ENCODE results near the gene MRAS. TPM values are rescaled to one million over a fixed set of nuclear protein-coding genes. Genes with fewer than 3 reads are reported as not detected.

MRAS gene
- 7.7 and 13.3 TPM in 2 replicates for total RNA-seq

DNA sequence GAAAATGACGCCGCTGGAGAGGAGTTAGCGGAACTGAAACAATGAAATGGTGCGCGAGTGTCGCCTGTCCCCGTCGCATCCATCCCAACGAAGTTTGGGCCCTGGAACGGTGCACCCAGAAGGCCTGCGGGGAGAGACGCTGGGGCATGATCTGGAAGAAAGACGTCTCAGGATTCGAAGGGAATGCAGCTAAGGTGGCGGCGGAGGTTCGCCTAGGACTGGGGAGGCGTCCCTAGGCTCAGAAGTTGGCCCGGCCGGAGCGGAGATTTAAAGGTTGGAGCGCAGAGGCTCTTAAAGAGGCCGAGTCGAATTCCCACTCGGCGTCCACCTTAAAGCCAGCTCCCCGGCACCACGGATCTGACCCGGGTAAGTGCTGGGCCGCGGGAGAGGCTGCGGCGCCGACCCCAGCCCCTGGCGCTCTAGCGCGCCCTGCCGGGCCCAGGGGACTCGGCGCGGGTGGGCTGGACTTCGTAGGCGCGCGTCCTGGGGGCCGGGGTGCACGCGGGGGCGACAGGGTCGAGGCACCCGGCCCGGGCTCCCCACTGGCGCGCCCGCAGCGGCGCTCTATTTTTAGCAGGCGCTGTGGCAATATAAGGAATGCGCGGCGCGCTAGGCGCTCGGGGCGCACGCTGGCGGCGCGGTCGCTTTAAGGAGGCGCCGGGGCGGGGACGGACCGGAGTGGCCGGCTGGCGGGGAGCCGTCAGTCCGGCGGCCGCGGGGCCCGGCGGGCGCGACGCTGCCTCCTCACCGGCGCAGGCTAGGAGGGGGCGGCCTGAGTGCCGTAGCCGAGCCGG, at the start of gene MRAS:
Gene MRAS (plus strand): TSS at position 620 of the 794 bp plus-strand sequence. CDS start 24,305 bp downstream, outside the sequence.
- no peak for DNase-seq (ENCODE audit: low read depth, low spot score)

DNA sequence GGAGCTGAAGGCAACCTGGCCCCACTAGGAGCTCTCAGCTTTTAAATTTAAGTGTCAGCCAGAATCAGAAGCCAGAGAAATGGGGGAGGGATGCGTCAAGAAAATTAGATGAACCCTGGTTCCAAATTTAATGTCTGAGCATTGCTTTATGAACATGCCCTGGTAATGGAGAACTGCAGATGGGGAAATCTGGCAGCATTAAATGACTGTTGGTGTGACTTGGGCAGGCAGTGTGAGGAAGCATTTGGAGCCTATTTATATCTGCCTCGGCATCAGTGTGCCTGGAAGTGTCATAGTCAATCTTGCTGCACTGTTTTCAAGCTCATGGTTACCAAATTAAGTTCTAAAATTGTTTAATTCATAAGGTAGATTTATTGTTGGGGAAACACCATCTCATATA, 47.7 kb upstream of the MRAS start:
- DNase-seq (ENCODE audit: low read depth, low spot score), result no peak

DNA sequence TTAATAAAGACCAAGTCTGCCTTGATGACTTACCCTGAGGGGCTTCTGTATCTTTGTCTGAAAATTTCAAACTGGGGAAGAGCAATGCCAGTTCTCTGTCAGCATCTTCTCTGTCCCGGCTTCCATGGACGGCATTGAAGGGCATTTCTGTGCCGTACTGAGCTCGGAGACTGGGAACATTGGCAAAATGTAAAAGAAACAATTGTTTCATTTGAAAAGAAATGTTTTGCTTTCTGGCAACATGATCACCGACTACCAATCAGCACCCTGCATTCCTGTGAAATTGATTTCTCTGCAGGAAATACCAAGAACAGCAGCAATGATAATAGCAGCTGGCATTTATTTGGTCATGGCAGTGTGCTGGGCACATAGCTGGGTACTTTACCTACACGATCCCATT, 44.9 kb upstream of the MRAS start:
- DNase-seq (ENCODE audit: low read depth, low spot score), result no peak

DNA sequence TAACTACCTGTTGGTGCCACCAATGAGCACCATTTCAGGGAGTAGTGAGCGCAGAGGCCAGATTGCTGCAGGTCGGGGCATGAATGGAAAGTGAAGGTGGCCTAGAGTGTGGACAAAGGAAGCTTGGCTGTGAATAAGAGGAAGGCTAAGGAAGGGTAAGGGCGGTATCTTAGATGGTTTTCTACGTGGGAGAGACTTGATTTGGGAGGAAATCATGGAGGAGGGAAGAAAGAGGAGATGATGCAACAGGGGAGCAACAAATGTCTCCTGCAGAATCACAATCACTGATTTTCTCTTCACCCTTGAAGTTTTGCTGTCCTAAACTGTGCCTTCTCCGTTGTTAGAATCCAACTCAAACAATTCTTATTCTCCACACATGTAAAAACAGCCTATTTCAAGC, 40.5 kb upstream of the MRAS start:
- no peak for DNase-seq (ENCODE audit: low read depth, low spot score)

DNA sequence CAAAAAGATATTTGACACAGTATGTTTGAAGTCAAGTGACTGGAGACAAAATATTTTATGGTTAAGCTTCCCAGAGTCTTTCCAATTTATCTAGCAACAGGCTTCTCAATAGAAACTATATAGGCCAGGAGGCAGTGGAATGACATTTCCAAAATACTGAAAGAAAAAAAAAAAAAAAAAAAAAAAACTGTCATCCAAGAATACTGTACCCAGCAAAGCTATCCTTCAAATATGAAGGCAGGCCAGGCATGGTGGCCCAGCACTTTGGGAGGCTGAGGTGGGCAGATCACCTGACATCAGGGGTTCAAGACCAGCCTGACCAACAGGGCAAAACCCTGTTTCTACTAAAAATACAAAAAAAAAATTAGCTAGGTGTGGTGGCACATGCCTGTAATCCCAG, 39.6 kb upstream of the MRAS start:
- DNase-seq (ENCODE audit: low read depth, low spot score), result no peak

DNA sequence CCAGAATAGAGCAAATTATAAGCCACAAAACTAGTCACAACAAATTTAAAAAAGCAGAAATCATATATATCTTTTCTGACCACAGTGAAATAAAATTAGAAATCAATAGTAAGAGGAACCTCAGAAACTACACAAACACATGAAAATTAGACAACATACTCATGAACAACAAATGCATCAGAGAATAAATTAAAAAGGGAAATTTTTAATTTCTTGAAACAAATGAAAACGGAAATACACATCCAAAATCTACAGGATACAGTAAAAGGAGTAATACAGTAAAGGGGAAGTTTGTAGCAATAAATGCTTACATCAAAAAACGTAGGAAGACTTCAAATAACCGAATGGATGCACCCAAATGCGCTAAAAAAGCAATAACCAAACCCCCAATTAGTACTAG, 37.9 kb upstream of the MRAS start:
- DNase-seq (ENCODE audit: low read depth, low spot score), result no peak

DNA sequence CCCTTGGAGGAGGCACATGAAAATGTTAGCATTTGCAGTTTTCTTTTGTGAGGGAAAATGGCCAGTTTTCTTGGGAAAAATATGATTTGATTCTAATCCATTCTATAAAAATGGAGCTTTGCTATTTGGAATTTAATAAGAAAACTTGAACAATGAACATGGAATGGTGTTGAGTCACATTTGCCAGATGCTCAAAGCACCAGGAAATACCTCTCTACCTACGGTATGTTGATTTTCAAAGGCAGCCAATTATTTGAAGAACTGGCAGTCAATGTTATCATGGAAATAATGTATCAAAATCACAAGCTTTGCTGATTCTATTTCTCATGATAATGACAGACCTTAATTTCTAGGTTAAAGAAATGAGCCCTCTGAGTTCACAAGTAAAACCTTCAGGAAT, 33.6 kb upstream of the MRAS start:
- peak; percentile 68 for DNase-seq (ENCODE audit: low read depth, low spot score)

DNA sequence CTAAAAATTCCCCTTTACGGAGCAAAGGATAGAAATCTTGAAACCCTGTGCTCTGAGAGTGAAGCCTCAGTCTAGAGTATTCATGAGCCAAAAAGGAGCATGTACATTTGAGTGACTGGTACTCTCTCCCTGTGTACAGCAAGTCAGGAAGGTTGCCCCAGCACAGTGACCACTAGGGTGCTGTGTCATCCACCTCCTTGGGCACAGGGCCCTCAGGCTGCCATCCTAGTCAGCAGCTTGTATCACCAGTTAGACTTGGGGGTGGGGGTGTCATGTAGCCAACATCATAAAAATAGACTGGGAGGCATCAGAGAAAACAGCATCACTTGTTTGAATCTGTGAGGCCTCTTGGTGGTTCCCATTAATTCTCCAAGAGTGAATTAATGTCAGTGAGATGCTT, 30.7 kb upstream of the MRAS start:
- DNase-seq (ENCODE audit: low read depth, low spot score), result no peak

DNA sequence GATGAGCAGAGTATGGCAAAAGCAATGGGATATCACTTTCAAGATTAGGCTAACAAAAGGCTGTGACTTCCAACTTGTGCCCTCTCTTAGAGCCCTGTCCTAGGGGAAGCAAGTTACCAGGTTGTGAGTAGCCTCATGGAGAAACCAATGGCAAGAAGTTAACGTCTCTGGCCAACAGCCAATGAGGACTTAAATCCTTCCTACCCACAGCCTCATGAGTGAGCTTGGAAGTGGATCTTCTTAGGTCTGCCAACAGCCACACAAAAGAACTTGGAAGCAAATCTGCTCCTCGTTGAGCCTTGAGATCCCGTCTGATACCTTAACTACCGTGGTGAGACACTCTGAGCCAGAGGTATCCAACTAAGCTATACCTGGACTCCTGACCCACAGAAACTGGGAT, 24.4 kb upstream of the MRAS start:
- DNase-seq (ENCODE audit: low read depth, low spot score), result no peak

DNA sequence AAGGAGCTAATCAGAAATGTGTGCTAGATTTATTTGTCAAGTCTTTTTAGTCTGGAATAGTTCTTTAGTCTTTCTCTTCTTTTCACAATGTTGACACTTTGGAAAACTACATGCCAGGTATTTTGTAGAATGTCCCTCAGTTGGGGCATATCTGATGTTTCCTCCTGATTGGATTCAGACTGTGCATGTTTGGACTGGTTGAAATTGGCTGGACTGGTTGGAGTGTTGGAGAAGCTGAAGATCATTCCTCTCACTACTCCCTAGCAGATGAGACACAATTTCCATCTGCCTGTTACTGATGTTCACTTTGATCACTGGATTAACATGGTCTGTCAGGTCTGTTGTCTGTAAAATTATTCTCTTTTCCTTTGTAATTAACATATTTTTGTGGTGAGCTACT, 22.4 kb upstream of the MRAS start:
- DNase-seq (ENCODE audit: low read depth, low spot score), result no peak

DNA sequence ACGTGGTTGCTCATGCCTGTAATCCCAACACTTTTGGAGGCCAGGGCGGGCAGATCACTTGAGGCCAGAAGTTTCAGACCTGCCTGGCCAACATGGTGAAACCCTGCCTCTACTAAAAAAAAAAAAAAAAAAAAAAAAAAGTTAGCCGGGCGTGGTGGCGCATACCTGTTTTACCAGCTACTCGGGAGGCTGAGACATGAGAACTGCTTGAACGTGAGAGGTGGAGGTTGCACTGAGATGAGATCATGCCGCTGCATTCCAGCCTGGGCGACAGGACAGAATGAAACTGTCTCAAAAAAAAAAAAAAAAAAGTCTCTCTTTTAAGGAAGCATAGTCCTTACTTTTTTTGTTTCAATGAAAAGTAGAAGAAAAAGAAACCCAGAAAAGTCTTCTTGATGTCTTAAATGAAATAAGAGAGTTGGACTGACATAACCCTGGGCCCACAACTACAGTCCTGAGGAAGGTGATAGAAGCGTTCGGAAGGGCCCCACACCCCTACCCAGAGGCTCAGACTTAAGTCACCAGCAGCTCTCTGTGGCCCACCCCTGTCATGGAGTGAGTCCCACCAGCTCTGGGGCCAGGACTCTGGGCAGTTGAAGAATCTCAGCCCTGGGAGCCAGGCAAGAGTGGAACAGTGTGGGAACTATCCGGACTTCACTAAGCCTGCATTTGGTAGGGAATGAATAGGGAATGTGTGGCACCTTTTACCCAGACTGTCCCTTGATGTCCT, 21.3 kb upstream of the MRAS start:
- no peak for DNase-seq (ENCODE audit: low read depth, low spot score)

DNA sequence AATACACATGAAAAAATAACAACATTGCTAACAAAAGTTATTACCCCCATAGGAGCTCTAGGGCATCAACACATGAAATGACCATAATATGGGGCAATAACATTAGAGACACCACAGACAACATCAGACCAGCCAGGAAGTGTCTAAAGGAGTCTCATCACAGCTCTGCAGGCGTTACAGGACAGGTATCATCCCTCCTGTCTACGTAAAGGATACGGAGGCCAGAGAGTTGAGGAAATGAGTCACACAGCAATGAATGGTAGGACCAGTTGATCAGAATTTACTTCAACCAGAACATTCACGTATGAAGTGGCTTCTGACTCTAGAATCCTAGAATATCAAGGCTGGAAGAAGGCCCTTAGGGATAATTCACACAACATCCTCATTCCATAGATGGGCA, 20.5 kb upstream of the MRAS start:
- no peak for DNase-seq (ENCODE audit: low read depth, low spot score)

DNA sequence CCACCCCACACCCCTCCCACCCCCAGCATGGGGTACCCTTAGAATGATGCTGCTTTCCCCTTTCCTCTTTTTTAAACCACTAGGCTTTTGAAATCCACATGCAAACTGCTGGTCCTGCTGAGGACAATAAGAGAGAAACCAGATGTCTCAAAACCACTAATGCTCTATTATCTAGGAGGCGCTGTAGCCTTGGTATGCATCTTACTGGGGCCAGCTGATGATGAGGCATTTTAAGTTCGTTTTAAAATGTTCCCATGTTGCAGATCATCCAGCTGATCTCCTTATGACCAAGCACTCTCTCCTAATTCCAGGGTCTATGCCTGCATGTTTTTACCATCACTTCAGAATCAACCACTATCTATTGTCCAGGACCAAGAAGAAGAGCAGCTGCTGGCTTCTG, 20.0 kb upstream of the MRAS start:
- no peak for DNase-seq (ENCODE audit: low read depth, low spot score)

DNA sequence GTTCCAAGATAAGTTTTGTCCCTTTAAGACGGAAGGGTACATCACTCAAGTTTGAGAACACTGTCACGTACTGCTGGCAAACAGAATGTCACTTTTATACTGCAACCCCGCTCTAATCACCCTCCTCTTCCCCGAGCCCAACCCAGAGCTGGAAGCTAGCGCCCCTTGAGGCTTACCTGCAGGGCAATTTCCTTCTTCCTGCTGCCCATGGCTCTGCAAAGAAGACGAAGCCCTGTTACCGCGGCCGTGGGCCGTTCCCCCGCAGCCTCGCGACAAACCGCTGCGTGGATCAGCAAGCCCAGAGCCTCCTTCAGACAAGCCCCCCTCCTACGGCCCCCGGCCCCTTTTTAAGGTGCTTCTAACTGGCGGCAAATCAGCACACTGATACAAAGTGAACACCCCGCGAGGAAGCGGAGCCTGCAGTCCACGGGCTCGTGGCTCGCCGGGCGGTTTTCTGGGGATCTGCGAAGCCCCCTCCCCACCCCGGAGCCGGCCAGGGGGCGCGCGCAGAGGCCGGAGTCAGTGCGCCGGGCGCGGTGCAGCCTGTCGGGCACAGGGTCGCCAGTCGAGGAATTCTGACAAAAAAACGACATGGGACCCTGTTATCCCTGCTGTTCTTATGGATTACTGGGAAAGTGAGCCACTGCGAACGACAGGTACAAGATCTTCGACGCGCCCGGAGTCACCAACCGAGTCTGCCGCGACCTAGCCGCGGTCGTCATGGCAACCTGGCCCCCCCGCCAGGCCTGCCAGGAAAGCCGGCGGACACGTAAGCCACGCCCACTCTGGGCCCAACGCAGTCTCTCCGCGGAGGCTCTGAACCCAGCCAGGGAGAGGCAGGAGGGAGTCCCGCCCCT, 19.0 kb upstream of the MRAS start, which contains the start of gene NME9:
Gene NME9 (minus strand): TSS at position 725 of the 857 bp plus-strand sequence. CDS start 516 bp downstream, at position 209.
- DNase-seq (ENCODE audit: low read depth, low spot score), result peak; percentile 52

DNA sequence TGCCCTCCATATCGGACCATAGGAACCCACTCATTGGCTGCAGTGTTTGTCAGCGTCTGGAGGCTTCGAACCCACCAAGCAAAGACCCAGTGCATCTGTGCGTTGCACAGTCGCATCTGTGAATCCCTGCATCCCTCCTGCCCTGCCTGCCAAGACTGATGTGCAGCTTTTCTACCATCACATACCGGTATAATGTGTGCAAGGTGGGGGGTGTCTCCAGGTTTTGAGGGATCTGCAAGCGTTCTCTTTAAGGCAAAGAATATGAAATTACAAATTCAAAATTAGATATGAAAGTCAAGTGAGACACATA, 18.4 kb upstream of the MRAS start:
- DNase-seq (ENCODE audit: low read depth, low spot score), result no peak

DNA sequence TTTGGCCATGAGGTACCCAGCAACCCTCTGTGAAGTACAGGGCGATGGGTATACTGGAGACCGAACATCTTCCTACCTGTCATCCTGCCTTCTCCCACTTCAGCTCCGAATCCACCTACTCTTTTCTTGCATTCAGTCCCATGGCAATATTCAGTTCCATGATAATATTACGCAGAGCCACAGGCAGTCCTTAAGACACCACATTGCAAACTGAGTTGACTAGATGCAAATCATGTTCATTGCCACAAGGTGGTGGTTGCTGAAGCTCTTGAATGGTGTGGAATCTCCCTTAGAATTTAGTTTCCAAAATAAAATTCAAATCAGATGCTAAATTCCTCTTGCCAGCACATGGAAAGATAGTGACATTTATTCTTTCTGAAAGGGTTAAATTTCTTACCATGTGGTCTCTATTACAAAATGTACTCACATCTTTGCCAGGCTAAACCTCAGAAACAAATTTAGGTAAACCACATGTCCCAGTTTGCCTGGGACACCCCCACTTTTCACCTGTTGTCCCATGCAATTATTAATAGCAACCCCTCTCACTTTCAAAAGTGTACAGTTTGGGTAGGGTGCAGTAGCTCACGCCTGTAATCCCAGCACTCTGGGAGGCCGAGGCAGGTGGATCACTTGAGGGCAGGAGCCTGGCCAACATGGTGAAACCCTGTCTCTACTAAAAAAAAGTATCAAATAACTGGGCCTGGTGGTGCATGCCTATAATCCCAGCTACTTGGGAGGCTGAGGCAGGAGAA, 17.1 kb upstream of the MRAS start:
- no peak for DNase-seq (ENCODE audit: low read depth, low spot score)

DNA sequence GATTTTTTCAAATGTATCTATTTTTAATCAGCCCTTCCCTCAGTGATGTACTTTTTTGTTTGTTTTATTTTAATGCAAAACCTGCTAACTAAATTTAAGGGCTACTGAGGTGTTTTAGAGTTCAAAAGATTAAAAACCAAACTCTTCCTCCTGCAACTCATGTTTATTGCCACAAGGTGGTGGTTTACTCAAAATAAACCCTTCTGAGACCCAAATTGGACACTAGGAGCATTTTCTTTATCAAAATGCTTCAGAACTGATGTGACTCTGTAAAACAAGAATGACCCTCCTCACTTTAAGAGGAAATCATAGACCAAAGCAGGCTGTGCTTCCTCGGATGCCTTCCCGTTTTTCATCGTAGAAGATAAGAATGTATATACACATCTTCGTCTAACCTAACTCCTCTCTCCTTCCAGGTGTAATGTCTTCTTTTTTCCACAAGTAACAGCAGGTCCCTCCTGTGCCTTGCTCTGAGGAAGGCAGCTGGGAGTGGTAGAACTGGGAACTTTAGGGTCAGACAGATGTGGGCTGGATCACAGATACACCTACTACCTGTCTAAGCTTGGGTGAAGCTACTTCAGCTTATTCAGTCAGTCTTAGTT, 15.8 kb upstream of the MRAS start:
- no peak for DNase-seq (ENCODE audit: low read depth, low spot score)

DNA sequence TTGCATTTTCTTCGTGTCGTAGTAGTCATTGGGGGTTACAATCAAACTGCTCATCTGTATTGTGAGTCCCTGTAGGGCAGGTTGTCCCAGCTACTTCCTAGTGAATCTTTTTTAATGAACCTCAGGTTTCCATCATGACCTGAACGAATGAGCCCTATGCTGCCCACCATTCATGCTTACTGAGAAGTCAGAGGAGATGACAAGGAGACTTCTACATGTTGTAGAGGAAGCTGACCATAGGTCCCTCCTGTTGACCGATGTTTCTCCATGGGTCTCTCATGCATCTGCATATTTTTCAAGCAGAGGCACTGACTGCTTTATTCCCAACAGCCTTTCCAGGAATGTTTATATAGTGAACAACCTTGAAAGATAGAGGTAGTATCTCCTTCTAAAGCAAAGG, 13.8 kb upstream of the MRAS start:
- DNase-seq (ENCODE audit: low read depth, low spot score), result no peak

DNA sequence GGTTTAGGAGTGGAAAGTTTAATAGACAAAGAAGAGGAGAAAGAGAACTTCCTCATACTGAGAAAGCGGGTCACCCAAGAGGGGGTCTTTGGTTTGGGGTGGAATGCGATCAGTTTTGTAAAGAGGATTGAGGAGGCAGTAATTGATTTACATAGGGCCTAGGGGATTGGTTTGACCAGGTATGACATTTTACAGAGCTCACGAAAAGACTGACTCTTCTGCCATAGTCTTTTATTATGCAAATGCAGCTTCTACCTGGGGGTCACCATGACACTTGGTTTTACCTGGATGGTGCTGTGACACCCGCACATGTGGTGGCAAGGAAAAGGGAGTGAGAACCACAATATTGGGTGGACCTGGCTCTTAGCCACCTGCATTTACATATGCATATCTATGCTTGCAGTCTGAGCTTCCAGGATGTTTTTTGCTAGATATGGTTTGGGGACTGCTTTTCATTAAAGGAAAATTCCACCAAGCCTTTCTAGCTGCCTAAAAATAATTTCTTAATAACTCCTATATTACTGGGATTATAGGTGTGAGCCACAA, 11.9 kb upstream of the MRAS start:
- no peak for DNase-seq (ENCODE audit: low read depth, low spot score)

DNA sequence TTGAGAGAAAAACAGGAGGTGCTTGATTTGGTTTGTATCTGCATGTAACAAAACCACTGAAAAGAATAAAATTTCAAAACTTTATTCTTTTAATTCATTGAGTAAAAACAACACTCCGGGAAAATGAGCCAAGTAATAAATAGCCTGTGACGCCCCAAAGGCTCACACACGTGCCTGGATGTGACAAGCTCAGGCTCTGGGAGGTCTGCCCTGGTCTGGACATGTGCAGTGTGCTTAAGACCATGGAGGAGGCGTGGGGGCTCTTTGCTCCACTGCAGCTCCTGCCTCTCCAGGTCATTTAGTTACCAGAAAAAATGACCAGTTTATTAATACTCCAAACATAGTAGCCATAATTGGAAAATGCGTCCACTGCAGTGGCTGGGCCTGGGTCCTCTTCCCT, 10.1 kb upstream of the MRAS start:
- DNase-seq (ENCODE audit: low read depth, low spot score), result no peak

DNA sequence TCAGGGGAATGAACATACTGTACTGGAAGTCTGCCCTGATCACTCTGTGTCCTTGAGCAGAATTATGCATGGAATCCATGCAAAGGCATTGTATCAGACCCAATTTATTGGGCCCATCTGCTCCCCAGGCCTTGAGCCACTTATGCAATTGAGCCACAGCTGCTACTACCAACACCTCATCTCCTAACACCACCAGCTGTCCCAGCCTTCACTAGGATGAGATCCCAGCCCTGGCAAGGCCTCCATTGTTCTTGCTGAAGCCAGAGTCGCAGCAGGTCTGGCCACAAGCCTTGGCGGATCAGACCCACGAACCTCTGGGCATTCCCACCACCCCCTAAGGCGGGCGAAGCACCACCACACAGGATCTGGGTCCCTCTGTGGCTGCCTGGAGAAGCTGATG, 9.6 kb upstream of the MRAS start:
- no peak for DNase-seq (ENCODE audit: low read depth, low spot score)
